Activated CD4-positive, alpha-beta memory T cell treated with anti-CD3 and anti-CD28 coated beads, Interleukin-2, amount 10 ng/mL, durations not matched to agents 7 days and 5 days (primary cell): ENCODE data around the gene GPC5. TPM values are rescaled to one million over a fixed set of nuclear protein-coding genes. Genes with fewer than 3 reads are reported as not detected.

Experiments
- CTCF ChIA-PET: fragments of 350-600 bp; sonication (Branson Sonifier 250); formaldehyde crosslinking; loops from one replicate; lab custom pipeline; 2021; ENCODE audit warnings: antibody characterized with exemption, inconsistent platforms; lab: Charles Lee
- POLR2A ChIA-PET: fragments of 350-600 bp; sonication (Branson Sonifier 250); formaldehyde crosslinking; loops from one replicate; lab custom pipeline; 2021; ENCODE audit warnings: antibody characterized with exemption; lab: Charles Lee
- DNase-seq: peaks from one replicate; pipeline ENCODE4 v3.0.0-alpha.2; 2020
- H3K27ac Mint-ChIP-seq: one replicate; pipeline ENCODE4 v1.8.0; 2021; ENCODE audit warnings: mild to moderate bottlenecking, mixed read lengths
- H3K27me3 Mint-ChIP-seq: one replicate; pipeline ENCODE4 v1.8.0; 2021; ENCODE audit warnings: mixed read lengths
- H3K36me3 Mint-ChIP-seq: one replicate; pipeline ENCODE4 v1.8.0; 2021; ENCODE audit warnings: low read depth, mixed read lengths
- H3K4me1 Mint-ChIP-seq: one replicate; pipeline ENCODE4 v1.8.0; 2021; ENCODE audit warnings: mixed read lengths
- H3K4me3 Mint-ChIP-seq: one replicate; pipeline ENCODE4 v1.8.0; 2021; ENCODE audit warnings: mild to moderate bottlenecking, mixed read lengths
- H3K9me3 Mint-ChIP-seq: one replicate; pipeline ENCODE4 v1.8.0; 2021; ENCODE audit warnings: mixed read lengths
- total RNA-seq, 2 experiments: library from RNA; stranded (reverse); gene quantifications; one replicate each; pipeline ENCODE4 v1.2.3, GENCODE V29; 2021

GPC5 gene
- total RNA-seq, 2 experiments from 2014 or later = not detected

GRCh38 chr13:91491980-91492379 lies 93.6 kb downstream of the GPC5 start:
- Mint-ChIP-seq H3K4me3 (no peak overlapping the region), H3K27ac (no peak overlapping the region), H3K27me3 (no peaks in the 10 kb centered on the region), H3K36me3 (no peaks in the 10 kb centered on the region), H3K9me3 (no peaks in the 10 kb centered on the region), H3K4me1 (no peaks in the 10 kb centered on the region)
- CTCF ChIA-PET = no interaction called here
- DNase-seq = no peak
- POLR2A ChIA-PET = no interaction called here

GRCh38 chr13:91493442-91493841 lies 95.0 kb downstream of the GPC5 start:
- H3K27me3 Mint-ChIP-seq = no peaks in the 10 kb centered on the region
- H3K4me3 Mint-ChIP-seq = no peak overlapping the region
- POLR2A ChIA-PET = no interaction called here
- H3K36me3 Mint-ChIP-seq = no peaks in the 10 kb centered on the region
- DNase-seq = no peak
- no peak overlapping the region for H3K27ac Mint-ChIP-seq
- H3K9me3 Mint-ChIP-seq = no peaks in the 10 kb centered on the region
- CTCF ChIA-PET = no interaction called here
- no peaks in the 10 kb centered on the region for H3K4me1 Mint-ChIP-seq

- H3K9me3 Mint-ChIP-seq = peaks cover 2% of the 10 kb centered on the region
- H3K4me1 Mint-ChIP-seq = no peaks in the 10 kb centered on the region
- H3K27ac Mint-ChIP-seq = no peak overlapping the region
- DNase-seq = no peak
- POLR2A ChIA-PET = no interaction called here
- H3K36me3 Mint-ChIP-seq = no peaks in the 10 kb centered on the region
- H3K4me3 Mint-ChIP-seq = no peak overlapping the region
- CTCF ChIA-PET = no interaction called here
- no peaks in the 10 kb centered on the region for H3K27me3 Mint-ChIP-seq
Observed at GRCh38 chr13:91498298-91498697, 99.9 kb downstream of the GPC5 start.

GRCh38 chr13:91504216-91504615 lies 105.8 kb downstream of the GPC5 start:
- no peak overlapping the region for H3K4me3 Mint-ChIP-seq
- no peak overlapping the region for H3K27ac Mint-ChIP-seq
- H3K4me1 Mint-ChIP-seq = no peaks in the 10 kb centered on the region
- no peak for DNase-seq
- H3K27me3 Mint-ChIP-seq = no peaks in the 10 kb centered on the region
- no peaks in the 10 kb centered on the region for H3K36me3 Mint-ChIP-seq
- POLR2A ChIA-PET = no interaction called here
- CTCF ChIA-PET = no interaction called here
- peaks cover 2% of the 10 kb centered on the region for H3K9me3 Mint-ChIP-seq

- Mint-ChIP-seq H3K4me1 (no peaks in the 10 kb centered on the region), H3K4me3 (no peak overlapping the region), H3K36me3 (no peaks in the 10 kb centered on the region), H3K27me3 (no peaks in the 10 kb centered on the region), H3K27ac (no peak overlapping the region), H3K9me3 (no peaks in the 10 kb centered on the region)
- no peak for DNase-seq
- ChIA-PET POLR2A (no interaction called here), CTCF (no interaction called here)
Observed at GRCh38 chr13:91506759-91507158, 108.3 kb downstream of the GPC5 start.

- H3K4me3 Mint-ChIP-seq = no peak overlapping the region
- ChIA-PET POLR2A (no interaction called here), CTCF (no interaction called here)
- no peak overlapping the region for H3K27ac Mint-ChIP-seq
- no peaks in the 10 kb centered on the region for H3K27me3 Mint-ChIP-seq
- no peaks in the 10 kb centered on the region for H3K9me3 Mint-ChIP-seq
- no peak for DNase-seq
- H3K4me1 Mint-ChIP-seq = no peaks in the 10 kb centered on the region
- H3K36me3 Mint-ChIP-seq = no peaks in the 10 kb centered on the region
Observed at GRCh38 chr13:91510058-91510457, 111.6 kb downstream of the GPC5 start.

- peaks cover 1% of the 10 kb centered on the region for H3K9me3 Mint-ChIP-seq
- H3K36me3 Mint-ChIP-seq = no peaks in the 10 kb centered on the region
- no peak overlapping the region for H3K4me3 Mint-ChIP-seq
- no peak for DNase-seq
- ChIA-PET CTCF (no interaction called here), POLR2A (no interaction called here)
- no peak overlapping the region for H3K27ac Mint-ChIP-seq
- no peaks in the 10 kb centered on the region for H3K27me3 Mint-ChIP-seq
- H3K4me1 Mint-ChIP-seq = no peaks in the 10 kb centered on the region
Observed at GRCh38 chr13:91513790-91514189, 115.4 kb downstream of the GPC5 start.

GRCh38 chr13:91516799-91517198 lies 118.4 kb downstream of the GPC5 start:
- ChIA-PET POLR2A (no interaction called here), CTCF (no interaction called here)
- DNase-seq = no peak
- Mint-ChIP-seq H3K27me3 (no peaks in the 10 kb centered on the region), H3K4me1 (no peaks in the 10 kb centered on the region), H3K4me3 (no peak overlapping the region), H3K27ac (no peak overlapping the region), H3K36me3 (no peaks in the 10 kb centered on the region), H3K9me3 (peaks cover 2% of the 10 kb centered on the region)

GRCh38 chr13:91520952-91521351 lies 122.5 kb downstream of the GPC5 start:
- no peak for DNase-seq
- Mint-ChIP-seq H3K4me3 (no peak overlapping the region), H3K4me1 (no peaks in the 10 kb centered on the region), H3K27ac (no peak overlapping the region), H3K27me3 (no peaks in the 10 kb centered on the region), H3K36me3 (no peaks in the 10 kb centered on the region), H3K9me3 (peaks cover 2% of the 10 kb centered on the region)
- ChIA-PET POLR2A (no interaction called here), CTCF (no interaction called here)

- ChIA-PET POLR2A (no interaction called here), CTCF (no interaction called here)
- no peaks in the 10 kb centered on the region for H3K27me3 Mint-ChIP-seq
- no peak overlapping the region for H3K27ac Mint-ChIP-seq
- H3K9me3 Mint-ChIP-seq = peaks cover 2% of the 10 kb centered on the region
- H3K36me3 Mint-ChIP-seq = no peaks in the 10 kb centered on the region
- no peak overlapping the region for H3K4me3 Mint-ChIP-seq
- no peaks in the 10 kb centered on the region for H3K4me1 Mint-ChIP-seq
- no peak for DNase-seq
Observed at GRCh38 chr13:91523116-91523515, 124.7 kb downstream of the GPC5 start.

GRCh38 chr13:91526543-91527033 lies 128.2 kb downstream of the GPC5 start:
- Mint-ChIP-seq H3K27me3 (no peaks in the 10 kb centered on the region), H3K9me3 (no peaks in the 10 kb centered on the region), H3K4me3 (no peak overlapping the region), H3K27ac (no peak overlapping the region), H3K36me3 (no peaks in the 10 kb centered on the region), H3K4me1 (no peaks in the 10 kb centered on the region)
- CTCF ChIA-PET = no interaction called here
- POLR2A ChIA-PET = no interaction called here
- no peak for DNase-seq

GRCh38 chr13:91529739-91530482 lies 131.5 kb downstream of the GPC5 start:
- no peak for DNase-seq
- POLR2A ChIA-PET = no interaction called here
- Mint-ChIP-seq H3K27ac (no peak overlapping the region), H3K4me1 (no peaks in the 10 kb centered on the region), H3K4me3 (no peak overlapping the region), H3K27me3 (no peaks in the 10 kb centered on the region), H3K9me3 (no peaks in the 10 kb centered on the region), H3K36me3 (no peaks in the 10 kb centered on the region)
- CTCF ChIA-PET = interaction anchor here (0.5 kb wide), 1 partner anchor 9 kb away, joined by 3 read pairs; no protein-coding TSS in a partner anchor

GRCh38 chr13:91531646-91532045 lies 133.2 kb downstream of the GPC5 start:
- ChIA-PET POLR2A (no interaction called here), CTCF (no interaction called here)
- H3K9me3 Mint-ChIP-seq = no peaks in the 10 kb centered on the region
- no peaks in the 10 kb centered on the region for H3K27me3 Mint-ChIP-seq
- H3K36me3 Mint-ChIP-seq = no peaks in the 10 kb centered on the region
- no peaks in the 10 kb centered on the region for H3K4me1 Mint-ChIP-seq
- no peak for DNase-seq
- no peak overlapping the region for H3K27ac Mint-ChIP-seq
- no peak overlapping the region for H3K4me3 Mint-ChIP-seq

GRCh38 chr13:91533354-91533753 lies 134.9 kb downstream of the GPC5 start:
- Mint-ChIP-seq H3K27me3 (no peaks in the 10 kb centered on the region), H3K36me3 (no peaks in the 10 kb centered on the region), H3K27ac (no peak overlapping the region), H3K4me1 (no peaks in the 10 kb centered on the region), H3K9me3 (no peaks in the 10 kb centered on the region), H3K4me3 (no peak overlapping the region)
- POLR2A ChIA-PET = no interaction called here
- CTCF ChIA-PET = no interaction called here
- DNase-seq = no peak
